Measurements from ENCODE around the gene TAF8.

- TF ChIP-seq SMC3 (IDR thresholded peaks at IDR 0.05; ENCODE audit: borderline replicate concordance, low read length) (no peak), SP1 (IDR thresholded peaks at IDR 0.05; ENCODE audit: low read depth, low read length) (no peak), POLR2AphosphoS5 (IDR thresholded peaks at IDR 0.05; ENCODE audit: low read length) (no peak), CTCF (IDR thresholded peaks at IDR 0.05 in 2 of 3, conservative IDR thresholded peaks at IDR 0.05 in 1 of 3; ENCODE audit: control insufficient read depth in 2 of 3, extremely low read depth in 1 of 3, insufficient read depth in 1 of 3, low read depth in 3 of 3, low read length in 3 of 3) (no peak), NRF1 (conservative IDR thresholded peaks at IDR 0.05; ENCODE audit: low read depth, low read length) (no peak), CHD4 (IDR thresholded peaks at IDR 0.05) (no peak), PBX3 (IDR thresholded peaks at IDR 0.05; ENCODE audit: insufficient replicate concordance, low read depth, low read length) (no peak), POLR2A (IDR thresholded peaks at IDR 0.05; ENCODE audit: low read depth, low read length) (no peak), EZH2 (IDR thresholded peaks at IDR 0.05; ENCODE audit: borderline replicate concordance, control insufficient read depth, low read depth, low read length) (no peak), EED (IDR thresholded peaks at IDR 0.05; ENCODE audit: low read depth) (no peak), SMAD1 (IDR thresholded peaks at IDR 0.05; ENCODE audit: low read depth, partially characterized antibody) (no peak), ZZZ3 (IDR thresholded peaks at IDR 0.05; ENCODE audit: control insufficient read depth, insufficient read length, low read depth) (no peak), JUND (IDR thresholded peaks at IDR 0.05; ENCODE audit: low read depth, low read length) (no peak)
These were observed 74.9 kb downstream of the TAF8 start for GRCh38 chr6:42125231-42125630.

Data from GM12878 (cell line).